ENCODE data around the gene PGA5. TPM values are rescaled to one million over a fixed set of nuclear protein-coding genes. Genes with fewer than 3 reads are reported as not detected.
A peak's percentile ranks its signal among the peaks of the same experiment; 100 is the strongest.

Gene PGA5
- total and polyA plus RNA-seq, 9 of the 15 experiments (the other 6 are each of a cell fraction or from before 2014, with no cell fraction given): not detected

DNA sequence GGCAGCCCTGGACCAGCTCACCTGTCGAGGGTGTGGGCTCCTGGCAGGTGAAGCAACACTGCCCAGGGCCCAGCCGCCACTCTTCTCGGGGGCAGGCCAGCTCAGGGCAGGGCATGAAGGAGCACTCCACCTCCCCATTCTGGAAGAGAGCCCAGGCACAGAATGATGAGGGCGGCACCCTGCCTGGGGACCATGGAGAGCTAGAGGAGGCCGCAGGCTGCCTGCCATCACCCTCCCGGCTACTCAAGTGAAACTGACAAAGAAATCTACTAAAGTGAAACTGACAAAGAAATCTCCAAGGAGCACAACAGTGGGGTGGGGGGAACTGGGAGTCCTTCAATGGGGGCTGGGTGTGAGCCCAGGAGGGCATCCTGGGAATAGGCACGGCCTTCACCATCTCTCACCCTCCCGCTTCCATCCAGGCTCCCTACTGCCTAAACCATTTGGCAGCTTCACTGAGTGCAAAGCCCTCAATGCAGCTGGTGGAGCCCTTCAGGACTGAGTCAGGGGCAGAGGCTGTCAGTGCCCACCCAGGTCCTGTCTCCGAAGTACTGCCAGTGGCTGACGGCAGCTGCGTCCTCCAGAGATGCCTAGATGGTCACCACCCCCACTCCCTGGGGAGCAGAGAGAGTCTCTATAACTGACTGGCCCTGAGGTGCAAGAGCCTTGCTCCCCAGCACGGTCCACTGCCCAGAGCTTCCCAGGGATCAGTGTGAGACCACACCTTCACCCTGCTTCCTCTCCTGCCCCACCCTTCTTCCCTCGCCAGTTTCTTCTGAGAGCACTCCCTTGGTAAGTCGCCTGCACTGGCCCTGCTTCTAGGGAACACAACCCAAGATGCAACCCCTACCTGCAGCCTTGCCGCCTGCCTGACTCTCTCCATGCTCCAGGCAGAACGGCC lies 32.5 kb downstream of the PGA5 start:
- intact Hi-C loops (cut with micrococcal nuclease): no loop called here
- peak; percentile 56 for ATAC-seq
- H3K27ac ChIP-seq (ENCODE audit: extremely low read depth, low read depth, low read length): no peak overlapping the region
- H2AFZ ChIP-seq (ENCODE audit: low read depth, low read length): no peak overlapping the region
- peak in 1 of 4 experiments; percentile 3 for DNase-seq (ENCODE audit: extremely low read depth in 1 of 4, low spot score in 3 of 4)
- TF ChIP-seq TRIM28 (IDR thresholded peaks at IDR 0.05): no peak
- no peak for TF ChIP-seq HIVEP1 (CRISPR knock-in tag; IDR thresholded peaks at IDR 0.05)
- TF ChIP-seq, protein P1, sequence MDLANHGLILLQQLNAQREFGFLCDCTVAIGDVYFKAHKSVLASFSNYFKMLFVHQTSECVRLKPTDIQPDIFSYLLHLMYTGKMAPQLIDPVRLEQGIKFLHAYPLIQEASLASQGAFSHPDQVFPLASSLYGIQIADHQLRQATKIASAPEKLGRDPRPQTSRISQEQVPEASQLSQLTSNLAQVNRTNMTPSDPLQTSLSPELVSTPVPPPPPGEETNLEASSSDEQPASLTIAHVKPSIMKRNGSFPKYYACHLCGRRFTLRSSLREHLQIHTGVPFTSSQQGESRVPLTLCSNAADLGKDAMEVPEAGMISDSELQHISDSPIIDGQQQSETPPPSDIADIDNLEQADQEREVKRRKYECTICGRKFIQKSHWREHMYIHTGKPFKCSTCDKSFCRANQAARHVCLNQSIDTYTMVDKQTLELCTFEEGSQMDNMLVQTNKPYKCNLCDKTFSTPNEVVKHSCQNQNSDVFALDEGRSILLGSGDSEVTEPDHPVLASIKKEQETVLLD (IDR thresholded peaks at IDR 0.05): no peak
- TF ChIP-seq RBM34 (IDR thresholded peaks at IDR 0.05; ENCODE audit: borderline replicate concordance, insufficient read depth, low read length): no peak
- no peak for TF ChIP-seq MED1 (CRISPR knock-in tag; IDR thresholded peaks at IDR 0.05; ENCODE audit: borderline replicate concordance)
- no peak for TF ChIP-seq ZNF124 (CRISPR knock-in tag; IDR thresholded peaks at IDR 0.05)
- no peaks in the 10 kb centered on the region for H3K27me3 ChIP-seq (ENCODE audit: control insufficient read depth in 2 of 2, insufficient read depth in 2 of 2, low read length in 2 of 2)
- H3K9ac ChIP-seq (ENCODE audit: insufficient read depth in 1 of 2, low read depth in 2 of 2, low read length in 2 of 2): 0 out of 4 replicates have a peak overlapping the region, but pooled peaks of 1 of the 2 experiments have one; percentile 23
- no peaks in the 10 kb centered on the region for H3K9me3 ChIP-seq (replicated peaks; ENCODE audit: control insufficient read depth, insufficient read depth, low read depth, low read length)
- H3K36me3 ChIP-seq (ENCODE audit: control insufficient read depth, insufficient read depth, low read length): no peaks in the 10 kb centered on the region
- ChIA-PET POLR2A (no interaction called here), CTCF (ENCODE audit: low intra/inter-chr PET ratio) (interaction anchor here (0.6 kb wide), 1 partner anchor 474 kb away, joined by 3 read pairs; no protein-coding TSS in a partner anchor)
- no peak for FAIRE-seq
- no peaks in the 10 kb centered on the region for H3K79me2 ChIP-seq (ENCODE audit: control insufficient read depth, insufficient read depth, low read length)
- no TSS peak for BruUV-seq (replicated peaks)
- no peak overlapping the region for H3K4me3 ChIP-seq
- no peaks in the 10 kb centered on the region for H4K20me1 ChIP-seq (replicated peaks; ENCODE audit: control insufficient read depth, insufficient read depth, low read length)
- H3K9me1 ChIP-seq (ENCODE audit: control insufficient read depth, insufficient read depth, low read length): no peaks in the 10 kb centered on the region
- WGBS (ENCODE audit: insufficient coverage, low coverage, missing lambda C conversion rate): 57% methylated on average over 12 of the region's 16 CpGs
- no peak overlapping the region for H3K4me2 ChIP-seq (ENCODE audit: insufficient read depth, low read length)
- peaks cover 0 to 14% of the 10 kb centered on the region in 2 experiments; a peak in 3 of 5 replicates for H3K4me1 ChIP-seq (replicated peaks in 1 of 2; ENCODE audit: control insufficient read depth in 2 of 2, insufficient read depth in 2 of 2, low read length in 2 of 2)
- in situ Hi-C loops (cut with MboI): no loop called here

All from K562 (cell line).